AG09309 (cell line): ENCODE measurements around the gene DHDDS.

Experiments used
- DNase-seq: peaks from one replicate; pipeline ENCODE4 v3.0.0-alpha.2; 2010; ENCODE audit warnings: low read depth
- H3K4me3 ChIP-seq: 2 replicates; pipeline ENCODE4 v1.5.1; 2011; ENCODE audit warnings: mild to moderate bottlenecking, low read depth, low read length, moderate library complexity; ENCODE audit not compliant: control insufficient read depth
- TF ChIP-seq, protein P1 (sequence below): IDR thresholded peaks from 2 replicates; pipeline ENCODE4 v1.5.1; 2011; ENCODE audit warnings: mild to moderate bottlenecking, low read depth, low read length, inconsistent platforms; ENCODE audit not compliant: insufficient read depth, control insufficient read depth; ENCODE audit errors: missing control alignments

Gene DHDDS

DNA sequence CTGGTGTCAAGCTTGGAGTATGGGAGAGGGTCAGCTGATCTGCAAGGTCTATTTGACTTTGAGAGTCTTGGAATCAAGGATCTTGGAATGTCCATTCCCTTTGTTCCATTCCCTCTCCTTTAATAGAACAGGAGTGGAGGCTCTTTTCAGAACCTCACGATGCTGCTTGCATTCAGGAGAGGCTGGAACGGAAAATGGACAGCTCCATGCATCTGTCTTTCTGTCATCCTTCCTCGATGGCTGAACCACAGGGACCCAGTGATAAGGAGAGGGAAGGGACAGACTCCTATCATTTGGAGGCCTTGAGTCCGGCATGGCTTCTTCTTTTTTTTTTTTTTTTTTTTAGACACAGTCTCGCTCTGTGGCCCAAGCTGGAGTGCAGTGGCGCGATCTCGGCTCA lies 36.4 kb upstream of the DHDDS start:
- TF ChIP-seq, protein P1, sequence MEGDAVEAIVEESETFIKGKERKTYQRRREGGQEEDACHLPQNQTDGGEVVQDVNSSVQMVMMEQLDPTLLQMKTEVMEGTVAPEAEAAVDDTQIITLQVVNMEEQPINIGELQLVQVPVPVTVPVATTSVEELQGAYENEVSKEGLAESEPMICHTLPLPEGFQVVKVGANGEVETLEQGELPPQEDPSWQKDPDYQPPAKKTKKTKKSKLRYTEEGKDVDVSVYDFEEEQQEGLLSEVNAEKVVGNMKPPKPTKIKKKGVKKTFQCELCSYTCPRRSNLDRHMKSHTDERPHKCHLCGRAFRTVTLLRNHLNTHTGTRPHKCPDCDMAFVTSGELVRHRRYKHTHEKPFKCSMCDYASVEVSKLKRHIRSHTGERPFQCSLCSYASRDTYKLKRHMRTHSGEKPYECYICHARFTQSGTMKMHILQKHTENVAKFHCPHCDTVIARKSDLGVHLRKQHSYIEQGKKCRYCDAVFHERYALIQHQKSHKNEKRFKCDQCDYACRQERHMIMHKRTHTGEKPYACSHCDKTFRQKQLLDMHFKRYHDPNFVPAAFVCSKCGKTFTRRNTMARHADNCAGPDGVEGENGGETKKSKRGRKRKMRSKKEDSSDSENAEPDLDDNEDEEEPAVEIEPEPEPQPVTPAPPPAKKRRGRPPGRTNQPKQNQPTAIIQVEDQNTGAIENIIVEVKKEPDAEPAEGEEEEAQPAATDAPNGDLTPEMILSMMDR: no peak
- DNase-seq: no peak
- H3K4me3 ChIP-seq: no peak overlapping the region

DNA sequence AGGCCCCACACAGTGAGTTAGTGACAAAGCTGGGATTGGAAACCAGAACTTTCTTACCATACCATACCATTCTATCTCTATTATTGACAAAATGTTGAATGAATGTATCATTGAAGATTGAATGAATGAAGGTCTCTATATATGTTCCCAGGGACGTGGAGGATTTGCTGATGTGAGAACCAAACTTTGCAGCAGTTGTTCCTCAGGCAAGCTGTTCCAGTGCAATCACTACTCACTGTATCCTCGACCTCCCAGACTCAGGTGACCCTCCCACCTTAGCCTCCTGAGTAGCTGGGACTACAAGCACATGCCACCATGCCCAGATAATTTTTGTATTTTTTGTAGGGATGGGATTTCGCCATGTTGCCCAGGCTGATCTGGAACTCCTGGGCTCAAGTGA lies 33.1 kb upstream of the DHDDS start:
- TF ChIP-seq, protein P1: no peak
- no peak overlapping the region for H3K4me3 ChIP-seq
- DNase-seq: no peak

DNA sequence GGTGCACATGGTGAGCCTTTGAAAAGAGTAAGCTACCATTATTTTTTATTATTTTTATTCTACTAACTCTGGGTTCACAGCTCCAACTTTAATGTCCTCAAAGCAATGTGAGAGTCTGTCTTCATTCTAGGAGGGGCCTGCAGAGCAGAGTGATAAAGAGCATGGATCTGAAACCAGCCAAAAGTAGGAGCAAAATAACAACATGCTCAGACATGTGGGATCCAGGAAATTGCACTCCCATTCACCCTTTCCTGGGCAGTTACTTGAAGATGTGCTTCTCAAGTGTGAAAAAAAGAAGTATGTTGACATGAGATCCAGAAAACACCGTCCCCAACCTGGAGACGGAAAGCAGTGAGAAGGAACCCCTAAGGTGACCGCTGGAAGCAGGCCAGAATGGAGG lies 30.2 kb upstream of the DHDDS start:
- DNase-seq: no peak
- TF ChIP-seq, protein P1: no peak
- H3K4me3 ChIP-seq: no peak overlapping the region

DNA sequence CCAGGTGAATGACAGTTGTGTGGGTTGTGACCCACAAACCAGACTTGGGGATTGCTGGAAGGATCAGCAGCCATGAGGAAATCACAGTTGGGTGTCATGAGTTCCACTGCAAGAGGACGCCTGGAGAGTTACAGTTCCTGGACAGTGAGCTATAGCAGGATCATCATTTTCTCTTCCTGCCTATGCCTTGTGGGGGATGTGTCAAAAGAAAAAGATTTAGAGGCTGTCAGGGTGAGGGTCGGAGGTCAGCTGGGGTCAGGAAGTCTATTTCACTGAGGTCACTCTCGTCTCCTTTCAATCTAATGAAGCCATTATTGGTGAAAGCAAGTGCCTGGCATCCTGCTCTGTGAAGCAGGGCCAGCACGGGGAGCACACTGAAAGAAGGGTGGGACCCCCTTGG lies 28.5 kb upstream of the DHDDS start:
- TF ChIP-seq, protein P1: no peak
- H3K4me3 ChIP-seq: no peak overlapping the region
- no peak for DNase-seq

DNA sequence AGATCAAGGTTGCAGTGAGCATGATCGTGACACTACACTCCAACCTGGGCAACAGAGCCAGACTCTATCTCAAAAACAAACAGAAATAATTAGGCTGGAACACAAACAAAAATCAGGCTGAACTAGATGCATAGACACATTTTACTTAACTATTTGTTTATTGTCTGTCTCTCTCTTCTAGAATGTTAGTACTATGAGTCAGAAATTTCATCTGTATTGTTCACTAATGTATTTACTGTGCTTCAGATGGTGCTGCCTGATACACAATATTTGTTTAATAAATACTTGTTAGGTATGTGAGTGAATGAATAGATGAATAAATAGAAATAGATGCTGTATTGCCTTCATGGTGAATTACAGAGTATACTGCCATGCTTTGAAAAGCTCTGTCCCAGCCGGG lies 27.5 kb upstream of the DHDDS start:
- DNase-seq: no peak
- no peak overlapping the region for H3K4me3 ChIP-seq
- TF ChIP-seq, protein P1: no peak

DNA sequence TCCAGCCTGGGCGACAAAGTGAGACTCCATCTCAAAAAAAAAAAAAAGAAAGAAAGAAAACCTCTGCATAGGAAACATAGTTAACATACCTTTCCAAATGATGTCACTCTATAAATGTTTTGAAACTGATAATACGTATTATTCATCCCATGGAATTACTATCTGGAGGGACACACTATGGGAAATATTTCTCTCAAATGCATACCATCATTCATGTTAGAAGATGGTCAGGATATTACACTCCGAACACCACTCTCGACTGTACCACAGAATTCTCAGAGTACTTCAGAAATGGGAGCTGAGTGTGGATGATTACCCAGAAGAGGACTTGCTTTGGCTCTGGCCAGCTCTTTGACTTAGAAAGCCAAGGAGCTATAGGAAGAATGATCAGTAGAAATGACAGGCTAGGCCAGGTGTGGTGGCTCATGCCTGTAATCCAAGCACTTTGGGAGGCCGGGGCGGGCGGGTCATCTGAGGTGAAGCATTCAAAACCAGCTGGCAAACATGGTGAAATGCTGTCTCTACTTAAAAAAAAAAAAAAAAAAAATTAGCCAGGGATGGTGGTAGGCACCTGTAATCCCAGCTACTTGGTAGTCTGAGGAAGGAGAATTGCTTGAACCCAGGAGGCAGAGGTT lies 26.7 kb upstream of the DHDDS start:
- no peak overlapping the region for H3K4me3 ChIP-seq
- DNase-seq: no peak
- TF ChIP-seq, protein P1: no peak

DNA sequence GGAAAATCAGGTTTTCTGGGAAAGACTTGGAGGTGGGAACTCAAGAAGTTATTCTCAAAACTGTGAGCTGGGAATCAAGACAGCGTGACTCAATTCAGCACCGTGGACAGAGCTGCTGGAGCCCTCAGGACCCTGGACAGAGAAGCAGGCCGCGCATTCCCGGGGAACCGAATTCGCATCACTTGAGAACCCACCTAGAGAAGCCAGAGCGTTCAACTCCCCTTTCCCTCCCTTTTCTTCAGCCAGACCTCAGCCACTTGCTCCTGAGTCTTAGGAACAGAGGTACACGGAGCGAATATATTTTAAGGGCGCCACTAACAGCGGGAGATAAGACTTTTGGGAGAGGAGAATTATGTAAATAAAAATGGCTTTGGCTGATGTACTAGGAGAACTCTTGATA lies 23.5 kb upstream of the DHDDS start:
- TF ChIP-seq, protein P1: no peak
- no peak for DNase-seq
- H3K4me3 ChIP-seq: no peak overlapping the region
